ENCODE results near the gene LCLAT1.

Gene LCLAT1

GRCh38 chr2:30680121-30680520 is 233.1 kb downstream of the LCLAT1 start:
- no peak for DNase-seq

DNA sequence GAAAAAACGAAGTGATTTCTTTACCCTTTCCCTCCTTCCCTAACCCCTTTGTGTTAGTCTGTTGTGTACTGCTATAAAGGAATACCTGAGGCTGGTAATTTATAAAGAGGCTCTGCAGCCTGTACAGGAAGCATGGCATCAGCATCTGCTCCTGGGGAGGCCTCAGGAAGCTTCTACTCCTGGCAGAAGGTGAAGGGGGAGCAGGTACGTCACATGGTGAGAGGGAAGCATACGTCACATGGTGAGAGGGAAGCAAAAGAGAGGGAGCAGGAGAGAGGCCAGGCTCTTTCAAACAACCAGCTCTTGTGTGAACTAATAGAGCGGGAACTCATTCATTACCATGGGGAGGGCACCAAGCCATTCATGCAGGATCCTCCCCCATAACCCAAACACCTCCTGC is 234.0 kb downstream of the LCLAT1 start:
- no peak for DNase-seq

- no peak for DNase-seq
Measured at GRCh38 chr2:30683236-30683956, 236.3 kb downstream of the LCLAT1 start.

DNA sequence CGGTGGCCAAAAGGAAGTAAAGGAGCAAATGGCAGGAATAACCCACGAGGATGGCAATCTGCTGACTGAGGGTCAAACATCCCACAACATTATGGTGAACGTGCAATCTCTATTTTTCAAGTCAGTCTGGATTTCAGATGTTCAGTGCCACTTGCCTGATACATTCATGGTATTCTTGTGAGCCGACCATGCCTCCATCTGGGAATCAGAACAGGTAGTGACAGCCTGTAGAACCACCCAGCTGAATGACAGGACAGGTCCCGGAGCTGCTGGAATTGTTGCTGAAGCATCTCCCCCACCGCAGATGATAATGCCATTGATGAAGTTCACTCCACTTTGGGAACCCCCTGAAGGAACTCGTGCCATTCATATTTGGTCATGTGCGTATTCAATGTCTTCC is 237.0 kb downstream of the LCLAT1 start:
- no peak for DNase-seq

DNA sequence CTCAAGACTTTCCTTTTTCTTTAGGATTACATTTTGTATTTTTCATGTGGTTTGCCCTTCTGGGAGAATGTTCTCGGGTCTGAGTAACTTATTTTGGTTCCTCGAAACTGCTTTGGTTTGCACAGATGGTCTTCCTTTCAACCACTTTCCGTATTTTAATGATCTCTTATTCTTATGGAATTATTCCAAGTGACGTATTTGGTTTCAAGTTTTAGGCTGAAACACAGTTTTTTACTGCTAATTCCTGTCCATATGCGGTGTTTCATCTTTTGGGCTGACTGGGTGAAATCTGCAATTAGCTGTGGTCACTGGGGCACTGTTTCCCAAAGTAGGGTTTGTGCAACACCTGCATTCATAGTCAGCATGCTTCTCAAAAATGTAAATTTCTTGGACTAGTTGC is 237.5 kb downstream of the LCLAT1 start:
- DNase-seq, result no peak

DNA sequence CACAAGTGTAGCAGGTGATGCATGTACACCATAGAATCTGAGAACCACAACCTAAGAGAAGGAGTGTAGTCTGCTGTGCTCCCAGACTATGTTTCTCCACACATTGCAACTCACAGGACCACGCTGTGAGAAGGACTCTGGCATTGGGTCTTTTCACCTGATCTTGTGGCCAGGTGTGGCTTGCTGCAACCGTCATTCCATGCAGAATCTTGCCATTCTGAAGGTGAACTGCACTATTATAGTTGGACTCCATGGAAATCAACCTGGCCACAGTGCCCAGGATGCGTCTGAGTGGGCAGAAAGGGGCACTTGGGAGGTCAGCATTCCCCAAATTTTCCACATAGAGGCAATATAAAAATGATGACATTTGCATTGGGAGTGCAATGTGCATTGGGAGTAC is 237.9 kb downstream of the LCLAT1 start:
- DNase-seq, result no peak

GRCh38 chr2:30686000-30686399 is 239.0 kb downstream of the LCLAT1 start:
- no peak for DNase-seq

DNA sequence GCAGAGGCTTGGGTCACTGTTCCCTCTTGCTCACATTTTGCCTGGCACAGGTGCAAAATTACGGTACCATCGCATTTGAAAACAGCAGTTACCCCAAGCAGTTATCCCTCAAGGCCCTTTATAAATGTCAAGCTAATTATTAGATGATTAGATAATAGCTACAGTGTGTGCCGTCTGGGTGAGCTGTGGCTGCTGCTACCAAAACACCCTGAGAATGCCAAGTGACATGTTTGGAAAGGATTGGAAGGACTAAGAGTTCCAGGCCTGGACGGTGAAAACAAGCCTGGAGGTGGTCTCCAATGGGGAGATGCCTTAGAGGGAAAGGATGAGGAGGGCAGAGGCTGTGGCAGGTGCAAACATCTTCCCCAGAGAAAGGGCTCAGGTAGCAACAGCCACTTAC is 239.6 kb downstream of the LCLAT1 start:
- DNase-seq, result no peak

DNA sequence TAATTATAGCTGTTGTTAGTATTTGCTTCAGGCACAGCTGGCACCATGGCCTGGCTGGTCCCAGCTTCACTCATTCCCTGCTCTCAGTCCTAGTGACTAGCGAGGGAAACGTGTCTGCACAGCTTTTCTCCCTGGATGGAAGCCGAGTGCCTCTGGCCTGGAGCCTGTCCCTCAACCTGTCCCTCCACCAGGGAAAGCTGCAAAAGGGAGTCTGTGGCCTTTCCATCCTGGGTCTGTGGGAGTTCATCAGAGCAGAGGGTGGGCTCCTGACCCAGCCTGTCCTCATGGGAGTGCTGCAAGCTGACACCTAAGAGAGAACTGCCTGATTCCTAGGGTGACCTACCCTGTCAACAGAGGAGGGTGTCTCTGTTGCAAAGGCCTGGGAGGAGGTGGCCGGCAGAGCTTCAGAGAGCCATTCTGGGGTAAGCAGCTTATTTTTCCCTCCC is 241.9 kb downstream of the LCLAT1 start:
- no peak for DNase-seq

DNA sequence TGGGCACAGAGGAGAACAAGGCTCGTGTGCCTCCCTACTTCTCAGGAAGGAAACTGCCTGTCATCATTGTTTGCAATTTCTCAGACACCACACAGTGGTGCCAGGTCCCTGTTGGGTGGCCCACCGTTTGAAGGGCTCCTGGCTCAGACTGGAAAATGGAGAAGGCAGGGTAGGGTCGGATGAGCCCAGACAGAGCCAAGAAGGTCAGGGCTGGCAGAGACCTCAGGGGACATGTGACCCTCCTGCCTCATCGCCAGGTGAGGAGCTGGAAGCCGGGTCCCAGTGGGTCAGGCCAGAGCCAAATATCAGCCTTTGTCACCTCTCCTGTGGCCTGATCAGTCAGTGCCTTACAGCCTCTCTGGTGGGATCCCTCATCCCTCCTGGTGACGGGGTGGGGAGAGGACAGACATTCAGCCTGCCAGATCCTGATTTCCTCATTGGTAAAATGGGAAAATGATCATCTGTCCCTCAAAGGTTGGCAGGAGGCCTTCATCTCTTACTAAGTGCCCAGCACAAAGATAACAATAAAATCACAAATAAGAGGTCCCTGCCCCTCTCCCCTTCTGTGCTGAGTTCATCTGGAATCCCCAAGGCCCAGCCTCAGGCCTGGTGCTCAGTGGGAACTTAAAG is 242.6 kb downstream of the LCLAT1 start:
- no peak for DNase-seq

- no peak for DNase-seq
Measured at GRCh38 chr2:30690126-30690561, 243.1 kb downstream of the LCLAT1 start.

- no peak for DNase-seq
Measured at GRCh38 chr2:30691091-30691947, 244.3 kb downstream of the LCLAT1 start.

GRCh38 chr2:30691948-30692828 is 245.1 kb downstream of the LCLAT1 start:
- peak; percentile 20 for DNase-seq

- DNase-seq, result no peak
Measured at GRCh38 chr2:30692829-30693275, 245.8 kb downstream of the LCLAT1 start.
